Glutamatergic neuron (in vitro differentiated cells): Measurements from ENCODE around the gene COBLL1. TPM values are rescaled to one million over a fixed set of nuclear protein-coding genes. Genes with fewer than 3 reads are reported as not detected.

Experiments used
- DNase-seq: peaks from one replicate; pipeline ENCODE4 v3.0.0; 2022
- H3K27ac Mint-ChIP-seq: one replicate; pipeline ENCODE4 v1.8.0; 2020; ENCODE audit warnings: mild to moderate bottlenecking, mixed read lengths, inconsistent platforms; ENCODE audit not compliant: unreplicated experiment
- H3K27me3 Mint-ChIP-seq: one replicate; pipeline ENCODE4 v1.8.0; 2020; ENCODE audit warnings: mild to moderate bottlenecking, moderate library complexity, mixed read lengths, inconsistent platforms; ENCODE audit not compliant: unreplicated experiment
- H3K36me3 Mint-ChIP-seq: one replicate; pipeline ENCODE4 v1.8.0; 2020; ENCODE audit warnings: mild to moderate bottlenecking, mixed read lengths, inconsistent platforms; ENCODE audit not compliant: unreplicated experiment
- H3K4me1 Mint-ChIP-seq: one replicate; pipeline ENCODE4 v1.8.0; 2020; ENCODE audit warnings: mild to moderate bottlenecking, low read depth, mixed read lengths, inconsistent platforms; ENCODE audit not compliant: unreplicated experiment
- H3K4me3 Mint-ChIP-seq: one replicate; pipeline ENCODE4 v1.8.0; 2020; ENCODE audit warnings: mild to moderate bottlenecking, mixed read lengths, inconsistent platforms; ENCODE audit not compliant: unreplicated experiment
- H3K9me3 Mint-ChIP-seq: one replicate; pipeline ENCODE4 v1.8.0; 2020; ENCODE audit warnings: mild to moderate bottlenecking, moderate library complexity, mixed read lengths, inconsistent platforms; ENCODE audit not compliant: unreplicated experiment
- total RNA-seq: library from RNA; stranded (reverse); fragmentation: NEBNext Ultra II Directional; extraction: Animal tissue kit (Norgen Biotek cat#: 25700); gene quantifications from one replicate; pipeline ENCODE4 v1.2.1, GENCODE V29; 2021; ENCODE audit not compliant: unreplicated experiment
- TF ChIP-seq, protein P1 (sequence below): fragments of 200-600 bp; sonication (generic); IDR thresholded peaks from one replicate; pipeline ENCODE4 v1.5.0; 2021; ENCODE audit not compliant: partially characterized antibody, unreplicated experiment

Gene COBLL1
- total RNA-seq, 1 donor from 2014 or later = 0.91 TPM

GRCh38 chr2:164875334-164876205, 33.9 kb upstream of the COBLL1 start:
- no peaks in the 10 kb centered on the region for H3K27me3 Mint-ChIP-seq
- no peaks in the 10 kb centered on the region for H3K36me3 Mint-ChIP-seq
- H3K4me1 Mint-ChIP-seq = no peaks in the 10 kb centered on the region
- H3K4me3 Mint-ChIP-seq = no peak overlapping the region
- no peaks in the 10 kb centered on the region for H3K9me3 Mint-ChIP-seq
- no peak overlapping the region for H3K27ac Mint-ChIP-seq
- TF ChIP-seq, protein P1, sequence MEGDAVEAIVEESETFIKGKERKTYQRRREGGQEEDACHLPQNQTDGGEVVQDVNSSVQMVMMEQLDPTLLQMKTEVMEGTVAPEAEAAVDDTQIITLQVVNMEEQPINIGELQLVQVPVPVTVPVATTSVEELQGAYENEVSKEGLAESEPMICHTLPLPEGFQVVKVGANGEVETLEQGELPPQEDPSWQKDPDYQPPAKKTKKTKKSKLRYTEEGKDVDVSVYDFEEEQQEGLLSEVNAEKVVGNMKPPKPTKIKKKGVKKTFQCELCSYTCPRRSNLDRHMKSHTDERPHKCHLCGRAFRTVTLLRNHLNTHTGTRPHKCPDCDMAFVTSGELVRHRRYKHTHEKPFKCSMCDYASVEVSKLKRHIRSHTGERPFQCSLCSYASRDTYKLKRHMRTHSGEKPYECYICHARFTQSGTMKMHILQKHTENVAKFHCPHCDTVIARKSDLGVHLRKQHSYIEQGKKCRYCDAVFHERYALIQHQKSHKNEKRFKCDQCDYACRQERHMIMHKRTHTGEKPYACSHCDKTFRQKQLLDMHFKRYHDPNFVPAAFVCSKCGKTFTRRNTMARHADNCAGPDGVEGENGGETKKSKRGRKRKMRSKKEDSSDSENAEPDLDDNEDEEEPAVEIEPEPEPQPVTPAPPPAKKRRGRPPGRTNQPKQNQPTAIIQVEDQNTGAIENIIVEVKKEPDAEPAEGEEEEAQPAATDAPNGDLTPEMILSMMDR = no peak
- DNase-seq = no peak

GRCh38 chr2:164873210-164873908, 31.7 kb upstream of the COBLL1 start:
- Mint-ChIP-seq H3K9me3 (no peaks in the 10 kb centered on the region), H3K27ac (no peak overlapping the region)

DNA sequence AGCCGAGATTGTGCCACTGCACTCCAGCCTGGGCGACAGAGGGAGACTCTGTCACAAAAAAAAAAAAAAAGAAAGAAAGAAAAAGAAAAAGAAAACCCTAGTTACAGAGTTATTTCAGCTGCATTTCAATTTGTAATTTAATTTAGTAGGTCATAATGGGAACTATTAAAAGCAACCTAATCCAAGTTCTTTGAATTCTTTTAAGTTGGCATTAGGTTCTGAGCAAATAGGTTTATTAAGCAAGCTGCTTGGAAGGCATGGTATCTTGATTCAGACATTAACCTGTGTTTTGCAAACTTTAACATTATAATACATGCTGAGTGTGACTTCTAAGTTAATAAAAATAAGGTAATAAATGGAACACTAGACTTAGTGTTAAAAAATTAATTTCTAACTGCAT, 29.8 kb upstream of the COBLL1 start:
- DNase-seq = no peak
- Mint-ChIP-seq H3K4me1 (no peaks in the 10 kb centered on the region), H3K27me3 (no peaks in the 10 kb centered on the region), H3K9me3 (no peaks in the 10 kb centered on the region), H3K36me3 (peaks cover 5% of the 10 kb centered on the region), H3K4me3 (no peak overlapping the region), H3K27ac (no peak overlapping the region)
- TF ChIP-seq, protein P1 = no peak

More at GRCh38 chr2:164873210-164873908, 31.7 kb upstream of the COBLL1 start:
- no peaks in the 10 kb centered on the region for H3K36me3 Mint-ChIP-seq
- DNase-seq = no peak
- no peak overlapping the region for H3K4me3 Mint-ChIP-seq
- H3K4me1 Mint-ChIP-seq = no peaks in the 10 kb centered on the region
- TF ChIP-seq, protein P1 = no peak
- no peaks in the 10 kb centered on the region for H3K27me3 Mint-ChIP-seq

GRCh38 chr2:164869420-164869772, 27.8 kb upstream of the COBLL1 start:
- Mint-ChIP-seq H3K36me3 (peaks cover 5% of the 10 kb centered on the region), H3K4me3 (no peak overlapping the region), H3K9me3 (no peaks in the 10 kb centered on the region), H3K4me1 (no peaks in the 10 kb centered on the region), H3K27ac (no peak overlapping the region), H3K27me3 (no peaks in the 10 kb centered on the region)
- TF ChIP-seq, protein P1 = no peak
- DNase-seq = no peak
